OCI-LY7 (cell line): ENCODE results near the gene TKFC. TPM values are rescaled to one million over a fixed set of nuclear protein-coding genes. Genes with fewer than 3 reads are reported as not detected.
A peak's percentile ranks its signal among the peaks of the same experiment; 100 is the strongest.
"Not testable (repeated sequence)": the region's sequence is repeated elsewhere in the genome, so short reads cannot be mapped to it uniquely, and the experiment has no call there.

ENCODE experiments used
- BruUV-seq: library from RNA; stranded (reverse); fragments of 400-500 nt; replicated peaks from 2 replicates; lab custom pipeline; 2021; lab: Mats Ljungman, UMichigan
- CTCF ChIA-PET: fragments of 300-600 bp; sonication (Branson Sonifier 250); formaldehyde crosslinking; loops from one replicate; lab custom pipeline; 2022; ENCODE audit warnings: antibody characterized with exemption; ENCODE audit not compliant: unreplicated experiment; lab: Charles Lee
- POLR2A ChIA-PET: fragments of 300-600 bp; sonication (Branson Sonifier 250); formaldehyde crosslinking; loops from one replicate; lab custom pipeline; 2022; ENCODE audit warnings: antibody characterized with exemption; lab: Charles Lee
- DNase-seq: peaks from one replicate; pipeline ENCODE4 v3.0.0-alpha.2; 2015; ENCODE audit warnings: low spot score
- H2AFZ ChIP-seq: fragments of 200-600 bp; sonication (generic), shearing (Covaris generic); 2 replicates; pipeline ENCODE4 v1.6.1; 2014; ENCODE audit warnings: mild to moderate bottlenecking, antibody characterized with exemption, low read length, moderate library complexity
- H3K27ac ChIP-seq: fragments of 200-600 bp; sonication (generic); 2 replicates; pipeline ENCODE4 v1.5.1; 2014; ENCODE audit warnings: mixed run types, low read depth, mild to moderate bottlenecking, moderate library complexity, low read length, inconsistent platforms; ENCODE audit not compliant: poor library complexity, severe bottlenecking
- H3K36me3 ChIP-seq: fragments of 200-600 bp; sonication (generic); 2 replicates; pipeline ENCODE4 v1.6.1; 2014; ENCODE audit warnings: mild to moderate bottlenecking, antibody characterized with exemption, low read length, moderate library complexity, mixed read lengths; ENCODE audit not compliant: insufficient read depth
- H3K4me1 ChIP-seq: fragments of 200-600 bp; sonication (generic); 2 replicates; pipeline ENCODE4 v1.5.1; 2014; ENCODE audit warnings: mild to moderate bottlenecking, low read length; ENCODE audit not compliant: insufficient read depth, poor library complexity, severe bottlenecking
- H3K4me2 ChIP-seq: fragments of 200-600 bp; sonication (generic); 2 replicates; pipeline ENCODE4 v1.6.1; 2014; ENCODE audit warnings: mild to moderate bottlenecking, low read length
- H3K4me3 ChIP-seq: fragments of 200-600 bp; sonication (generic); 2 replicates; pipeline ENCODE4 v1.5.1; 2014; ENCODE audit warnings: mild to moderate bottlenecking, low read depth, low read length; ENCODE audit not compliant: poor library complexity, severe bottlenecking
- H3K79me2 ChIP-seq: fragments of 200-600 bp; sonication (generic); 2 replicates; pipeline ENCODE4 v1.6.1; 2016; ENCODE audit warnings: low read depth, mild to moderate bottlenecking, low read length, moderate library complexity, mixed read lengths; ENCODE audit not compliant: insufficient read depth
- H3K9me2 ChIP-seq: fragments of 200-600 bp; sonication (generic); 2 replicates; pipeline ENCODE4 v1.6.1; 2016; ENCODE audit warnings: mild to moderate bottlenecking, low read length, mixed read lengths; ENCODE audit not compliant: insufficient read depth
- H3K9me3 ChIP-seq: fragments of 200-600 bp; sonication (generic); 2 replicates; pipeline ENCODE4 v1.6.1; 2014; ENCODE audit warnings: mild to moderate bottlenecking, mixed run types, low read length, mixed read lengths
- H4K20me1 ChIP-seq: fragments of 200-600 bp; sonication (generic); 2 replicates; pipeline ENCODE4 v1.6.1; 2014; ENCODE audit warnings: mild to moderate bottlenecking, antibody characterized with exemption, low read length, moderate library complexity, mixed read lengths; ENCODE audit not compliant: insufficient read depth
- EZH2phosphoT487 ChIP-seq: fragments of 200-600 bp; sonication (generic); IDR thresholded peaks from 2 replicates; pipeline ENCODE4 v1.6.1; 2018; ENCODE audit warnings: low read depth, borderline replicate concordance, mild to moderate bottlenecking, mixed run types, antibody characterized with exemption, low read length, moderate library complexity, mixed read lengths
- intact Hi-C: fragments of 100-400 bp; cut with micrococcal nuclease; formaldehyde crosslinking; loops from one replicate; pipeline ENCODE4 v1.10.0; 2022; ENCODE audit not compliant: unreplicated experiment
- total RNA-seq, 2 experiments: library from RNA; depleted of rRNA in 1 of 2; stranded (reverse); fragments of >200 nt in 1 of 2; shearing (Covaris generic) in 1 of 2; gene quantifications; 2 replicates each; pipeline ENCODE4 v1.2.3, GENCODE V29; 2014 to 2022
- TF ChIP-seq, protein P1 (sequence below): fragments of 200-600 bp; sonication (generic); conservative IDR thresholded peaks from 2 replicates; pipeline ENCODE4 v1.5.1; 2014; ENCODE audit warnings: mild to moderate bottlenecking, antibody characterized with exemption, low read length, moderate library complexity, mixed read lengths

The TKFC gene
- total RNA-seq, 2 experiments from 2014 or later = 77.8 to 166 TPM

DNA sequence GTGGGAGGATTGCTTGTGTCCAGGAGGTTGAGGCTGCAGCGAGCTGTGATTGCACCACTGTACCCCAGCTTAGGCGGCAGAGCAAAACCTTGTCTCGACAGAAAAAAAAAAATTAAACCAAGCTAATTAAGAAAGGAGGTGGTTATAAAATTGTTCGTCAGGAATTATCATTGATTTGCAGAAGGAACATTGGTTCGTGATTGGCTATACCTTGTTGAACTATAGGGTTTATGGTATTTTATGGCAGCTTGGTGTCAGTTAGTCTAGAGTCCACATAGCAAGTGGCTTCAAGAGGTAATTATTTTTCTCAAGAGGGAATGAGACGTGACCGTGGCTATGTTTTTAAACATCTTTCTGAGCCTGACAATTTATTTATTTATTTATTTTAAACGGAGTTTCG lies 47.9 kb downstream of the TKFC start:
- H4K20me1 ChIP-seq = no peaks in the 10 kb centered on the region
- H3K27ac ChIP-seq = no peak overlapping the region
- H3K4me1 ChIP-seq = no peaks in the 10 kb centered on the region
- H3K4me2 ChIP-seq = no peak overlapping the region
- no peak overlapping the region for H2AFZ ChIP-seq
- no peaks in the 10 kb centered on the region for H3K79me2 ChIP-seq
- H3K36me3 ChIP-seq = peaks cover 14% of the 10 kb centered on the region
- TF ChIP-seq EZH2phosphoT487 = no peak
- TF ChIP-seq, protein P1, sequence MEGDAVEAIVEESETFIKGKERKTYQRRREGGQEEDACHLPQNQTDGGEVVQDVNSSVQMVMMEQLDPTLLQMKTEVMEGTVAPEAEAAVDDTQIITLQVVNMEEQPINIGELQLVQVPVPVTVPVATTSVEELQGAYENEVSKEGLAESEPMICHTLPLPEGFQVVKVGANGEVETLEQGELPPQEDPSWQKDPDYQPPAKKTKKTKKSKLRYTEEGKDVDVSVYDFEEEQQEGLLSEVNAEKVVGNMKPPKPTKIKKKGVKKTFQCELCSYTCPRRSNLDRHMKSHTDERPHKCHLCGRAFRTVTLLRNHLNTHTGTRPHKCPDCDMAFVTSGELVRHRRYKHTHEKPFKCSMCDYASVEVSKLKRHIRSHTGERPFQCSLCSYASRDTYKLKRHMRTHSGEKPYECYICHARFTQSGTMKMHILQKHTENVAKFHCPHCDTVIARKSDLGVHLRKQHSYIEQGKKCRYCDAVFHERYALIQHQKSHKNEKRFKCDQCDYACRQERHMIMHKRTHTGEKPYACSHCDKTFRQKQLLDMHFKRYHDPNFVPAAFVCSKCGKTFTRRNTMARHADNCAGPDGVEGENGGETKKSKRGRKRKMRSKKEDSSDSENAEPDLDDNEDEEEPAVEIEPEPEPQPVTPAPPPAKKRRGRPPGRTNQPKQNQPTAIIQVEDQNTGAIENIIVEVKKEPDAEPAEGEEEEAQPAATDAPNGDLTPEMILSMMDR = no peak
- H3K9me3 ChIP-seq = no peaks in the 10 kb centered on the region
- no peak overlapping the region for H3K4me3 ChIP-seq
- no peaks in the 10 kb centered on the region for H3K9me2 ChIP-seq
- no peak for DNase-seq
- BruUV-seq = no TSS peak
- CTCF ChIA-PET = no interaction called here
- intact Hi-C loops = no loop called here
- POLR2A ChIA-PET = interaction anchor here (0.7 to 1.1 kb wide), 2 partner anchors 45 to 119 kb away, joined by 3 to 5 read pairs; no protein-coding TSS in a partner anchor

DNA sequence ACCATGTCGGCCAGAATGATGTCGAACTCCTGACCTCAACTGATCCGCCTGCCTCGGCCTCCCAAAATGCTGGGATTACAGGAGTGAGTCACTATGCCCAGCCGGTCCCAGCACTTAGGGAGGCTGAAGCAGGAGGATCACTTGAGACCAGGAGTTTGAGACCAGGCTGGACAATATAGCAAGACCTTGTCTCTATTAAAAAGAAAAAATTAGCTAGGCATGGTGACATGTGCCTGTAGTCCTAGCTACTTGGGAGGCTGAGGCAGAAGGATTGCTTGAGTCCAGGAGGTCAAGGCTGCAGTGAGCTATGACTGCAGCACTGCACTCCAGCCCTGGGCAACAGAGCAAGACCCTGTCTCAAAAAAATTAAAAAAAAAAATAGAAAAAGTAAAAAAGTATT lies 50.8 kb downstream of the TKFC start:
- intact Hi-C loops, H3K27ac ChIP-seq, H3K4me3 ChIP-seq, H3K9me3 ChIP-seq, H3K36me3 ChIP-seq, H4K20me1 ChIP-seq, H3K79me2 ChIP-seq, H3K4me2 ChIP-seq, H3K9me2 ChIP-seq, H2AFZ ChIP-seq, DNase-seq, BruUV-seq, H3K4me1 ChIP-seq: not testable (repeated sequence)
- POLR2A ChIA-PET = interaction anchor here (0.8 to 4.4 kb wide), 3 partner anchors 21 to 49 kb away, joined by 3 to 41 read pairs (median 10); partner anchors contain the start of gene TMEM138
- CTCF ChIA-PET = interaction anchor here (3.0 kb wide), 1 partner anchor 48 kb away, joined by 48 read pairs; no protein-coding TSS in a partner anchor

DNA sequence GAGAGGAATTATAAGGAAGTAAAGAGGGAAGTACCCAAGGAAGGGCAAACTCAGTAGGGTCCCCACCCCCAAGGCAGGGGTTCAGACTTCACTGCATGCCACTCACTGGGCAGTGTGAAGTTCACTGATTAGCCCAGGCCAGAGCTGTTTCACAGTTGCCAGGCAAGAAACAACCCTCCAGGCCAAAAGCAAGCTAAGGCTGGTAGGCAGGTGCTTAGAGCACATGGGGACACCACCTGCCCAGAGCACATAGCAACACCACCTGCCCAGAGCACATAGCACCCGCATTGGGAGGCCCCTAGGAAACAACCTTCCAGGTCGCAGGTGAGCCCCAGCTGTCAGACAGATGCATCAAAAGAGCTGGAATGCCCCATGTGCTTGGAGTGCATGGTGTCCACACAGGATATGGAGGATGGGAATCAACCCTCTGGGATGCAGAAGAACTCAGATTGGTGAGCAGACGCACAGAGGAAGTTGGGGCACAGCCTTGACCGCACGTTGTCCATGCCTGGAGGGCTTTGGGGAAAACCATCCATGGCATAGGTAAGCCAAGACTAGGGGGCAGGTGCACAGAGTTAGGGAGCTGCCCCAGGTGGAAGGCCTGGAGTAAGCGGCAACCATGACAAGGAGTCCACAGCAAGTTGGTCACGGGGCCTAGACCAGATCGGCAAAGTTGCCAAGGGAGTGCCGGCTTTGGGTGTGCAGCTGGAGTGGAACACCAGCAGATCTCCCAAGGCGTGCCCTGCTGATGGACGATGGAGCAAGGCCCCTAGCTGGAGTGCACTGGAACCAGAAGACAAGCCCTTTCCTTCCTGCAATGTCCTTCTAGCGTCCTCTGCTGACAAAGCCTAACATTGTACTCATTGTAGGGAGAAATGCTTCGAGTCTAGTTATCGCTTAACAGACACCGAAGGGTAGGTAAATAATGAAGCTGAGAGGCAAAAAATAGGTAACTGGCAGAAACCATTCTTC lies 51.5 kb downstream of the TKFC start:
- Histone ChIP-seq H2AFZ (no peak overlapping the region), H3K36me3 (no peaks in the 10 kb centered on the region), H3K9me3 (no peaks in the 10 kb centered on the region), H3K9me2 (no peaks in the 10 kb centered on the region), H3K4me3 (no peak overlapping the region), H3K27ac (no peak overlapping the region), H3K4me1 (no peaks in the 10 kb centered on the region), H4K20me1 (no peaks in the 10 kb centered on the region), H3K4me2 (no peak overlapping the region), H3K79me2 (no peaks in the 10 kb centered on the region)
- TF ChIP-seq, protein P1 = no peak; the same call in 1 of the 2 replicates
- no peak for TF ChIP-seq EZH2phosphoT487
- DNase-seq = peak; percentile 18
- intact Hi-C loops = loop anchor here (1.0 kb wide), 2 partner anchors 48 to 130 kb away; no protein-coding TSS in a partner anchor
- POLR2A ChIA-PET = interaction anchor here (0.8 to 4.4 kb wide), 8 partner anchors 10 to 49 kb away, joined by 3 to 41 read pairs (median 4); partner anchors contain the start of gene TMEM138
- BruUV-seq = no TSS peak
- CTCF ChIA-PET = interaction anchor here (1.0 to 3.0 kb wide), 4 partner anchors 9 to 51 kb away, joined by 4 to 48 read pairs (median 7); partner anchors contain the start of genes DDB1 and TKFC
